Endometrium (tissue), 2 donors: Measurements from ENCODE around the gene ST7.

Experiments used
- FAIRE-seq: peaks from 2 replicates; lab custom pipeline; 2012; peaks lifted over from hg19 to GRCh38; lab: Jason Lieb, UNC
- donor health status: control.
- donor health status: control.

ST7 gene

GRCh38 chr7:117155694-117156093 is 202.4 kb downstream of the ST7 start:
- FAIRE-seq = no peak

- FAIRE-seq = no peak
Measured at GRCh38 chr7:117157241-117158209, 204.2 kb downstream of the ST7 start.

- no peak for FAIRE-seq
Measured at GRCh38 chr7:117158941-117159697, 205.8 kb downstream of the ST7 start.

GRCh38 chr7:117163101-117163500 is 209.8 kb downstream of the ST7 start:
- no peak for FAIRE-seq

- no peak for FAIRE-seq
Measured at GRCh38 chr7:117164620-117165019, 211.3 kb downstream of the ST7 start.

DNA sequence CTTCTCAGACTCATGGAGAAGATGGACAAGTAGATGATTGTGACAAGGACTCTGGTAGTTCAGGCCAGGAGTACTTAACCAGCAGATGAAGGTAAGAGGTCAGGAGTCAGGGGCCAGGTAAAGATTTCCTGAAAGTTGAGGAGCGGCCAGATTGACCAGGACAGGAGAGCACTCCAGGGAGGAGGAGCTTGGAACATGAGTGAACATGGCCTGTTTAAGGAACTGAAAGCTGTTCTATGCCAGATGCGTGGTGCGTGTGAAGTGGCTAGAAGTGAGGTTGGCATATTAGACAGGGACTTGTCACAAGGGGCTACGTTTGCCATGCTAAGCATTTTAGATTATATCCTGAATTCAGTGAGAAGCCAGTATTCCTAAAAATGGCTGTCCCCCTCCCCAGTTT is 212.4 kb downstream of the ST7 start:
- FAIRE-seq = no peak

GRCh38 chr7:117169907-117170306 is 216.6 kb downstream of the ST7 start:
- no peak for FAIRE-seq

DNA sequence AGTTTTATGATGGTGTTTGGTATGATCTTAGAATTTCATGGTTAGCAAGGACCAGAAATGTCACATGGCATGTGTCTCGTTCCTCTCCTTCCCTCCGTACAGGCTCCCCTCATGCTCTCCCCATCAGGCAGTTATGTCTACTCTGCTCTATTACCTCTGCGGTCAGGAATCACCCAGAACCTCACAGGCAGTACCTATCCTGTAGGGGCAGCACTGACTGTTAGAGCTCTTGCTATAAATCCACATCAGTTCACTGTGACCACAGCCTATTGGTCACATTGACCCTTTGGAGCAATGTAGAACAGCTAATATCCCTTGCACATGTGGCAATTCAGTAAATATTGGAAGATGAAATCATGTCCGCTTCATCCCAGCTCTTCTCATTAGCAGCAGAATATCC is 217.8 kb downstream of the ST7 start:
- no peak for FAIRE-seq

- no peak for FAIRE-seq
Measured at GRCh38 chr7:117172283-117172682, 219.0 kb downstream of the ST7 start.

DNA sequence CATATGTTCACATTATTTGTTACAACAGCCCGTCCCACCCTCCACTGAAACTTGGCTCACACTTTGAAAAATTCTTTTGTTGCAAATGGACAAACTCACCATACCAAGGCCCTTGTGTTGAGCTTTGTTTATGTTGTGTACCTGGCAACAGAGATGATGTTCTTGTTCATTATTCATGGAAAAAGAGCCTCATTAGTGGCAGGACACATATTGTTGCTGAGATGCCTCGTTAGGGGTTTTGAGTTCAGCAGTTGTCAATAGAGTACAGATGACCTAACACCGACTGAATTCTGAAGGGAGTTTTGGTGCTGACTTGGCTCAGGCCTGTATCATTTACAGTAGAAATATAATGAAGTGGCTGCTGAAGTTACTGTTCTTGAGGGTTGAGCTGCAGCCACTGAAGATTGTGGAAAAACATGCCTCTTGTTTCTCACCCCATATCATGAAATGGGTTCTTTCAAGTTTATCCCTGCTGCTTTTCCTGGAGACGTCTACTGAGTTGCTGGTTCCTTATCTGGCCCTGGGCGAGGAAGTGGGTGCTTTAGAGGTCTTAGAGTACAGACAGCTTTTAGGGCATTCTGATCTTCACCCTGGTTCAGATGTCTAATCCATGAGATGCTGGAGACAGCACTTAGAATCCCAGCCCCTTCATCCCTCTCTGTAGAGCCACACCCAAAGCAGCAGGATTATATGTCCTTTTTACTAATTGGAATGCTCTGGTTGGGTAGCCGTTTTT is 219.9 kb downstream of the ST7 start:
- FAIRE-seq = no peak

GRCh38 chr7:117176206-117176605 is 222.9 kb downstream of the ST7 start:
- FAIRE-seq = no peak

GRCh38 chr7:117178600-117178999 is 225.3 kb downstream of the ST7 start:
- no peak for FAIRE-seq

DNA sequence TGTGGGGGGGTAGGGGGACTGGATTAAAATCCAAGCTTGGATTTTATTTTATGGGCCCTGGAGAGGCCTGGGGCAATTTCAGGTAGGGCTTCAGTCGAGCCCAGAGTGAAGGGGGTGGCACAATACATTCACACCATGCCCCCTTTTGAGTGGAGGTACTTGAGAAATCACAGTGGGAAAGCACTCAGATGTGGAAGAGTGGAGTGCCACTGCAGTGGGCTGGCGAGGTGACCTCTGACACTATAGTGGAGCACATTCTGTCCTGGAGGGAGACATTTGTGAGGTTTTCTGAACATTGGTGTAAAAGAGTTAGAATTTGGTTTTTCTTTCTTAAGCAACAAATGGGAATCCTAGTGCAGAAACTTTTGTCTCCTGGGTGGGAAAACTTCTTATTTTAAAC is 226.4 kb downstream of the ST7 start:
- no peak for FAIRE-seq

DNA sequence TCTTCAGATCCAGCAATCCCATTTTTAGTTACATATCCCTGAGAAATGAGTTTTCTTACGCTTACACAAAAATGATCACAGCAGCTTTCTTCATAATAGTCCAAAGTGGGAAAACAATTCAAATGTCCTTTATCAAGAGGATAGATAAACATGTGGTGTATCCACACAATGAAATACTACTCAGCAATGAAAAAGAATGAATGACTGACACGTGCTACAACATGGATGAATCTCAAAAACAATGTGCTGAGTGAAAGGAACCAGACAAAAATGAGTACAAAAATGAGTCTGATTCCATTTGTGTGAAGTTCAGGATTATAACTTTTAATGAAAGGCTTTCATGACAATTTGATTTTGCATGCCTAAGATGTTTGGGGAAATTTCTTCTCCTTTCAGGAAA is 230.4 kb downstream of the ST7 start:
- FAIRE-seq = no peak

DNA sequence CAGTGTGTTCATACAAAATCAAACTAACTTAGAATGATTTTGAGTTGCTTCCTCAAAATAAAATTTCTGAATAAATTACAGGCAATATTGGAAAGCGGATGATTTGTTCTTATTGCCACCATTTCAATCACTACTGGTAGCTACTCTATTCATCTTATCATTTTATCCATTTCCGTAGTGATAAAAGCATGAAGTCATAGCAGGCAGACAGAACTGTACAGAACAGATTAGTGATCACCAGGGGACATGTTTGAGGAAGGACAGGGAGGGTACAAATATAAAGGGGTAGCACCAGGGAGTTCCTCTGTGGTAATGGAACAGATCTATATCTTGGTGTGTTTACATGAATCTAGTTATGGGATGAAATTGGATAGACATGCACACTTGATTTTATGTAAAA is 231.1 kb downstream of the ST7 start:
- no peak for FAIRE-seq

GRCh38 chr7:117185124-117185523 is 231.8 kb downstream of the ST7 start:
- FAIRE-seq = no peak

GRCh38 chr7:117186218-117187010 is 233.1 kb downstream of the ST7 start:
- no peak for FAIRE-seq

- FAIRE-seq = no peak
Measured at GRCh38 chr7:117188376-117188775, 235.1 kb downstream of the ST7 start.

DNA sequence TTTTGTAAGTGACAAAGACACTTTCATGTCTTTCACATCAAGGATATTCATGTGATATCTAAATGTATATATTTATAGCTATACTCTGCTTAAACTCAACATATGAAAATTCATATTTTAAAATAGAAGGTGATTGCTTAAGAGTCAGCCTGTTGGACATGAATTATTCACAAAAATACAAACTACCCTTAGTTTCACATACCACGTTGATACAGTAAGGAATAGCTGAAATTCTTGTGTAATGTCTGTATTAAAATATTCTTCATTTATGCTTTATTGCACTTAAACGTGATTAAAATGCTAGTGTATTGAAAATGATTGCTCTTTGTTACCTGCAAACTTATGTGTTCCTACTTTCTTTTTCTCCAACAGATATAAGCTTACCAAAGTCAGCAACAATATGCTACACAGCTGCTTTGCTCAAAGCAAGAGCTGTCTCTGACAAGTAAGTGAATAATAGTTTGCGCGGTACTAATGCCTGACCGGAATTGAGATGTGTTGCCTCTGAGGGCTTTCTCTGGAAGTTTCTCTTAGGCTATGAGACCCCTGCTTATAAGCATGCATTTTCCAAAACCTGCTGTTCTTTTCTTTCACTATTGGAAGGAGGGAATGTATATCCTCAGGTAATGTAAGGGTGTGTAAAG is 235.8 kb downstream of the ST7 start:
- FAIRE-seq = no peak

- FAIRE-seq = no peak
Measured at GRCh38 chr7:117190104-117190503, 236.8 kb downstream of the ST7 start.

- no peak for FAIRE-seq
Measured at GRCh38 chr7:117190746-117191435, 237.6 kb downstream of the ST7 start.
